HepG2 (cell line): ENCODE results near the gene SQSTM1. TPM values are rescaled to one million over a fixed set of nuclear protein-coding genes. Genes with fewer than 3 reads are reported as not detected.
A peak's percentile ranks its signal among the peaks of the same experiment; 100 is the strongest.

Experiments
- ARHGAP35 ChIP-seq: sonication (generic); formaldehyde crosslinking; IDR thresholded peaks from 2 replicates; pipeline ENCODE4 v1.9.0; 2022; ENCODE audit warnings: mild to moderate bottlenecking, inconsistent platforms, moderate library complexity, missing genetic modification reagents, borderline replicate concordance
- ARID2 ChIP-seq: sonication (generic); formaldehyde crosslinking; IDR thresholded peaks from 2 replicates; pipeline ENCODE4 v1.8.1; 2022; ENCODE audit warnings: mild to moderate bottlenecking, missing genetic modification reagents, borderline replicate concordance
- HOXD1 ChIP-seq: sonication (generic); formaldehyde crosslinking; IDR thresholded peaks from 2 replicates; pipeline ENCODE4 v1.5.0; 2020; ENCODE audit warnings: missing genetic modification reagents
- MYC ChIP-seq: sonication (generic); formaldehyde crosslinking; IDR thresholded peaks from 2 replicates; pipeline ENCODE4 v1.9.0; 2021; ENCODE audit warnings: missing genetic modification reagents, borderline replicate concordance
- PCBP1 ChIP-seq: fragments of 200-400 bp; formaldehyde crosslinking; IDR thresholded peaks from 2 replicates; pipeline ENCODE4 v1.6.1; 2017; ENCODE audit warnings: mild to moderate bottlenecking, low read depth, low read length, borderline replicate concordance
- REL ChIP-seq: sonication (generic); formaldehyde crosslinking; conservative IDR thresholded peaks from 2 replicates; pipeline ENCODE4 v1.8.0; 2022; ENCODE audit warnings: mild to moderate bottlenecking, missing genetic modification reagents, moderate library complexity
- ZFP62 ChIP-seq: sonication (generic); formaldehyde crosslinking; IDR thresholded peaks from 2 replicates; pipeline ENCODE4 v1.4.0; 2020; ENCODE audit warnings: missing genetic modification reagents
- ZNF142 ChIP-seq: sonication (generic); formaldehyde crosslinking; IDR thresholded peaks from 2 replicates; pipeline ENCODE4 v1.4.0; 2020; ENCODE audit warnings: missing genetic modification reagents
- ZNF263 ChIP-seq: sonication (generic); formaldehyde crosslinking; IDR thresholded peaks from 2 replicates; pipeline ENCODE4 v1.4.0; 2020; ENCODE audit warnings: missing genetic modification reagents
- ZNF414 ChIP-seq: sonication (generic); formaldehyde crosslinking; IDR thresholded peaks from 2 replicates; pipeline ENCODE4 v1.5.0; 2020; ENCODE audit warnings: missing genetic modification reagents
- ZNF546 ChIP-seq: sonication (generic); formaldehyde crosslinking; conservative IDR thresholded peaks from 2 replicates; pipeline ENCODE4 v1.8.1; 2023; ENCODE audit warnings: mild to moderate bottlenecking, missing genetic modification reagents
- ZNF552 ChIP-seq: sonication (generic); formaldehyde crosslinking; IDR thresholded peaks from 2 replicates; pipeline ENCODE4 v1.9.0; 2022; ENCODE audit warnings: missing genetic modification reagents, mild to moderate bottlenecking, borderline replicate concordance
- ZNF557 ChIP-seq: sonication (generic); formaldehyde crosslinking; IDR thresholded peaks from 2 replicates; pipeline ENCODE4 v1.4.0; 2020; ENCODE audit warnings: missing genetic modification reagents
- ZNF562 ChIP-seq: sonication (generic); formaldehyde crosslinking; IDR thresholded peaks from 2 replicates; pipeline ENCODE4 v1.8.0; 2022; ENCODE audit warnings: missing genetic modification reagents, borderline replicate concordance
- ZNF761 ChIP-seq: sonication (generic); formaldehyde crosslinking; conservative IDR thresholded peaks from 2 replicates; pipeline ENCODE4 v1.4.0; 2020; ENCODE audit warnings: mild to moderate bottlenecking, missing genetic modification reagents
- ZNF83 ChIP-seq: sonication (generic); formaldehyde crosslinking; IDR thresholded peaks from 2 replicates; pipeline ENCODE4 v1.4.0; 2020; ENCODE audit warnings: missing genetic modification reagents, mild to moderate bottlenecking, borderline replicate concordance
- polyA plus RNA-seq, 8 experiments: library from polyadenylated mRNA; depleted of rRNA in 3 of 8; stranded (reverse) in 7 of 8; unstranded in 1 of 8; fragments of >200 nt; fragmentation: Illumina TruSeq in 4 of 8; extraction: Trizol in 4 of 8; gene quantifications; 2 replicates each; pipeline versions ENCODE4 v1.2.1 to v1.2.3, GENCODE V29; 2011 to 2016; ENCODE audit warnings: low read depth in 4 of 8, missing spikeins in 1 of 8, mixed read lengths in 1 of 8; ENCODE audit not compliant: insufficient read depth in 1 of 8
- total RNA-seq, 5 experiments: library from RNA; depleted of rRNA; stranded (reverse); fragments of >200 nt; fragmentation: Illumina TruSeq; extraction: Trizol; gene quantifications; 2 replicates each; pipeline ENCODE4 v1.2.3, GENCODE V29; 2016; ENCODE audit warnings: low read depth in 1 of 5
- TF ChIP-seq, protein P1 (sequence below): sonication (generic); formaldehyde crosslinking; IDR thresholded peaks from 2 replicates; pipeline ENCODE4 v1.4.0; 2020; ENCODE audit warnings: mild to moderate bottlenecking, missing genetic modification reagents, borderline replicate concordance

The SQSTM1 gene
- total and polyA plus RNA-seq, 2 of the 13 experiments (the other 11 are each of a cell fraction or from before 2014, with no cell fraction given): 90.9 to 160 TPM

- peak; percentile 94 for TF ChIP-seq ZNF414
- peak; percentile 50; the same call in 1 of the 2 replicates for TF ChIP-seq ZNF546 (CRISPR knock-in tag)
- TF ChIP-seq ZNF552: no peak; the same call in 1 of the 2 replicates
- peak; percentile 96 for TF ChIP-seq MYC
- TF ChIP-seq ZNF761 (CRISPR knock-in tag): peak; percentile 24; the same call in 1 of the 2 replicates
- no peak for TF ChIP-seq ARID2 (CRISPR knock-in tag)
- TF ChIP-seq HOXD1: no peak
- TF ChIP-seq PCBP1: no peak
- no peak for TF ChIP-seq ZNF562
- TF ChIP-seq ZNF142 (CRISPR knock-in tag): no peak
- TF ChIP-seq, protein P1, sequence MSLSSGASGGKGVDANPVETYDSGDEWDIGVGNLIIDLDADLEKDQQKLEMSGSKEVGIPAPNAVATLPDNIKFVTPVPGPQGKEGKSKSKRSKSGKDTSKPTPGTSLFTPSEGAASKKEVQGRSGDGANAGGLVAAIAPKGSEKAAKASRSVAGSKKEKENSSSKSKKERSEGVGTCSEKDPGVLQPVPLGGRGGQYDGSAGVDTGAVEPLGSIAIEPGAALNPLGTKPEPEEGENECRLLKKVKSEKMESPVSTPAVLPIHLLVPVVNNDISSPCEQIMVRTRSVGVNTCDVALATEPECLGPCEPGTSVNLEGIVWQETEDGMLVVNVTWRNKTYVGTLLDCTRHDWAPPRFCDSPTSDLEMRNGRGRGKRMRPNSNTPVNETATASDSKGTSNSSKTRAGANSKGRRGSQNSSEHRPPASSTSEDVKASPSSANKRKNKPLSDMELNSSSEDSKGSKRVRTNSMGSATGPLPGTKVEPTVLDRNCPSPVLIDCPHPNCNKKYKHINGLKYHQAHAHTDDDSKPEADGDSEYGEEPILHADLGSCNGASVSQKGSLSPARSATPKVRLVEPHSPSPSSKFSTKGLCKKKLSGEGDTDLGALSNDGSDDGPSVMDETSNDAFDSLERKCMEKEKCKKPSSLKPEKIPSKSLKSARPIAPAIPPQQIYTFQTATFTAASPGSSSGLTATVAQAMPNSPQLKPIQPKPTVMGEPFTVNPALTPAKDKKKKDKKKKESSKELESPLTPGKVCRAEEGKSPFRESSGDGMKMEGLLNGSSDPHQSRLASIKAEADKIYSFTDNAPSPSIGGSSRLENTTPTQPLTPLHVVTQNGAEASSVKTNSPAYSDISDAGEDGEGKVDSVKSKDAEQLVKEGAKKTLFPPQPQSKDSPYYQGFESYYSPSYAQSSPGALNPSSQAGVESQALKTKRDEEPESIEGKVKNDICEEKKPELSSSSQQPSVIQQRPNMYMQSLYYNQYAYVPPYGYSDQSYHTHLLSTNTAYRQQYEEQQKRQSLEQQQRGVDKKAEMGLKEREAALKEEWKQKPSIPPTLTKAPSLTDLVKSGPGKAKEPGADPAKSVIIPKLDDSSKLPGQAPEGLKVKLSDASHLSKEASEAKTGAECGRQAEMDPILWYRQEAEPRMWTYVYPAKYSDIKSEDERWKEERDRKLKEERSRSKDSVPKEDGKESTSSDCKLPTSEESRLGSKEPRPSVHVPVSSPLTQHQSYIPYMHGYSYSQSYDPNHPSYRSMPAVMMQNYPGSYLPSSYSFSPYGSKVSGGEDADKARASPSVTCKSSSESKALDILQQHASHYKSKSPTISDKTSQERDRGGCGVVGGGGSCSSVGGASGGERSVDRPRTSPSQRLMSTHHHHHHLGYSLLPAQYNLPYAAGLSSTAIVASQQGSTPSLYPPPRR: no peak; the same call in 1 of the 2 replicates
- peak; percentile 81 for TF ChIP-seq REL (CRISPR knock-in tag)
- no peak; the same call in 1 of the 2 replicates for TF ChIP-seq ZNF83 (CRISPR knock-in tag)
- no peak for TF ChIP-seq ZFP62 (CRISPR knock-in tag)
- TF ChIP-seq ZNF263: peak; percentile 50
- no peak; the same call in 1 of the 2 replicates for TF ChIP-seq ARHGAP35 (CRISPR knock-in tag)
- TF ChIP-seq ZNF557 (CRISPR knock-in tag): 0 out of 2 replicates have a peak, but pooled peaks have one; percentile 29
These were observed 38.1 kb downstream of the SQSTM1 start, which contains the start of gene MRNIP (continued) for GRCh38 chr5:179858586-179859427.
